ENCODE results near the gene PLCH2.

PLCH2 gene

DNA sequence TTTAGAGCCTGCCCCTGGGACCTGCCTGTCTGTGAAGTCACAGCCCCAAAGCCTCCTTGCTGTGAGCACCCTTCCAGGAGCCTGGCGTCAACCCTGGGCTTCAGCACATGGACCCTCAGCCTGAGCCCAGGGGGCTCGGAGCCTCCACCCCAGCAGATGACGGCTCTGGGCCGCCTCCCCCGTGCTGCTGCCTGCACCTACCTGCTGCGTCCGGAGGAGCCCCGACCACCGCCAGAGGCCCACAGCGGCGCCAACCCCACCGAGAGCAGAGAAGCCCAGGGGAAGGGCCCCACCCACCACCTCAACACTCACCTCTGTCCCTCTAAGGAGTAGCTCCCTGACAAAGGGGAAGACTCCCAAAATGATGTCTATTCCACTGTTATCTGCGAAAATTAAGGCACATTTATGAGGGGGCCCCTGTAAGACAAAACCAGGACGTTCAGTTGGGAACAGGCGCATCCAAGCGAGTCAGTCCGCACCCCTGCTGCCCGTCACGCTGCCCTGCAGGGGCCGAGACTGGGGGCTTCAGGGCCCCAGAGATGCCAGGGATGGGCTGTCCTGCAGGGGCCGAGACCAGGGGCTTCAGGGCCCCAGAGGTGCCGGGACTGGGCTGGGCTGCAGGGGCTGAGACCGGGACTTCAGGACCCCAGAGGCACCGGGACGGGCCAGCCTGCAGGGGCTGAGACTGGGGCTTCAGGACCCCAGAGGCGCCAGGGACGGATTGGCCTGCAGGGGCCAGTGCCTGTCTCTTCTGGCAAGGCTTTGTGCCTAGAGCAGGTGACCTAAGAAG, 34.5 kb downstream of the PLCH2 start:
- Mint-ChIP-seq H3K4me3 (no peak overlapping the region), H3K27me3 (no peaks in the 10 kb centered on the region), H3K4me1 (no peaks in the 10 kb centered on the region), H3K36me3 (ENCODE audit: insufficient read depth) (peaks cover 21% of the 10 kb centered on the region), H3K27ac (ENCODE audit: low read depth) (no peak overlapping the region), H3K9me3 (no peaks in the 10 kb centered on the region)
- DNase-seq (ENCODE audit: low spot score in 2 of 2) = no peak
- ATAC-seq (replicated peaks; ENCODE audit: extremely low read depth, poor library complexity, severe bottlenecking) = no peak

GRCh38 chr1:2512862-2513421, 36.9 kb downstream of the PLCH2 start:
- H3K27ac Mint-ChIP-seq (ENCODE audit: low read depth) = no peak overlapping the region
- peaks cover 25% of the 10 kb centered on the region for H3K36me3 Mint-ChIP-seq (ENCODE audit: insufficient read depth)
- no peak for DNase-seq (ENCODE audit: low spot score in 2 of 2)
- H3K27me3 Mint-ChIP-seq = no peaks in the 10 kb centered on the region
- no peaks in the 10 kb centered on the region for H3K4me1 Mint-ChIP-seq
- no peak for ATAC-seq (replicated peaks; ENCODE audit: extremely low read depth, poor library complexity, severe bottlenecking)
- H3K9me3 Mint-ChIP-seq = no peaks in the 10 kb centered on the region
- no peak overlapping the region for H3K4me3 Mint-ChIP-seq

DNA sequence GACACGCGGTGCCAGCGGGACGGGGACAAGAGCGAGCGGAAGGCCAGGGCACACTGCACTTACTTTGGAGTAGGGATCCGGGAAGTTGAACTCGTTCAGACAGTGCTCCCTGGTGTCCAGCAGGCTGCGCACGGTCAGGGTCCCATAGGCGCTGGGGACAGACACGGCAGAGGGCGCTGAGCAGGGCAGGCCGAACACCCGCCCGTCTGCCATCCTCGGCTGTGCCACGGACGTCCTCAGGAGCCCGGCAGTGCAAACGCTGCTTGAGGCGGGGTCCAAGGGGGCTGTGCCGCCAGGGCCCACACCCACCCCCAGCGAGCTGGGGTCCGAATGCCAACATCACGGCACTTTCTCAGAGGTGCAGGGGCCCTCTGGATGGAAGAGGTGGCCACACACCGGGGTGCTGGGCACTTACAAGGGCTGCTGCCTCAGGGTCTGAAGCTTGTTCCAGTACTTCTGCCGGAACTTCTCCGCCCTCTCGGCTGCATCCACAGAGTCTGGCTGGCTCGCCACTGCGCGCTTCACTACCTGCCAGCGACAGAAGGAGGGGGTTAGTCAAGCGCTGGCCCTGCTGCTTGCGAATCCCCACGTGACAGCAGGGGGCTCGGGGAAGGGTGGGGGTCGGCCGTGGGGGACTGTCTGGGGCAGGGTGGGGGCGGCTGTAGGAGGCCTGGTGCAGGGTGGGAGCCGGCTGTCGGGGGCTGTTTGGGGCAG, 38.0 kb downstream of the PLCH2 start:
- Mint-ChIP-seq H3K36me3 (ENCODE audit: insufficient read depth) (peaks cover 26% of the 10 kb centered on the region), H3K27me3 (no peaks in the 10 kb centered on the region), H3K9me3 (no peaks in the 10 kb centered on the region), H3K4me3 (no peak overlapping the region), H3K27ac (ENCODE audit: low read depth) (no peak overlapping the region), H3K4me1 (no peaks in the 10 kb centered on the region)
- no peak for DNase-seq (ENCODE audit: low spot score in 2 of 2)
- no peak for ATAC-seq (replicated peaks; ENCODE audit: extremely low read depth, poor library complexity, severe bottlenecking)

DNA sequence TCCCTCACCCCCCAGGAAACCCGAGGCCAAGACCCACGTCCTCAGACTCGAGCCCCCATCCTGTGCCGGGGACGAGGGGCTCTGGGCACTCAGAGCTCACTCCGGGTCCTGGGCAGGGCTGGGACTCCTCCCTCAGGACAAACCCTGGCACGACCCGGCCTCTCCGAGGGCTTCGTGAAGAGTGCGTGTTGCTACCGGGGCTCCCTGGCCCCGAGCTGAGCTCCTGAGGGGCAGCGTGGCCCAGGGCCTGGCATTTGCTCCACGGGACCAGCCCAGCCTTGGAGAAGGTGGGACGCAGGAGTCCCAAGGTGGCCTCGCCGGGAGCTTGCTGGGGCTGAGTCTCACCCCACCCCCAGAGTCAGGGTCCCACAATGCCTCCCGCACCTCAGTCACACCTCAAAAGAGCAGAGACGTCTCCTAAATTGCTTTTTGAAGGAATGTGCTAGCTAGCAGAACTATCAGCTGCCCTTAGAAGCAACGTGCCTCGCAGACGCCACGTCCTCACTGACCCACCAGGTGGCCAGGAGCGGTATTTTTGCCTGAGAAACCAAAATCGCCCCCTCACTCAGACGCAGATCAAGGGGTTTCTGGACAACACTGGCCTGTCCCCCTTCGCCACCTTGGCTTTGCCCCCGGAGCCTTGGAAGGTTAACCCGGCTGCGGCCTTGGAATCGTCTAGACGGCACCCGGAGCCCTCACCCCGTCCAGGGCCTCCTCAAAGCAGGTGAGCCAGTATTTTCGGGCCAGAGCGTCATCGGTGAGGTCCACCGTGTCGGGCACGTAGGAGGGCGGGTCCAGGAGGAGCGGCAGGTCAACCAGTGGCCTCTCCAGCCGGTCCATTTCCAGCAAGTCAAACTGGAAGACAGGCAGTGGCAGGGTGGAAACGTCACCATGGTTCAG, 39.0 kb downstream of the PLCH2 start:
- H3K27me3 Mint-ChIP-seq = no peaks in the 10 kb centered on the region

GRCh38 chr1:2515763-2516080, 39.6 kb downstream of the PLCH2 start:
- Mint-ChIP-seq H3K9me3 (no peaks in the 10 kb centered on the region), H3K27me3 (no peaks in the 10 kb centered on the region), H3K27ac (ENCODE audit: low read depth) (no peak overlapping the region), H3K4me1 (no peaks in the 10 kb centered on the region), H3K4me3 (no peak overlapping the region), H3K36me3 (ENCODE audit: insufficient read depth) (peaks cover 26% of the 10 kb centered on the region)
- DNase-seq (ENCODE audit: low spot score in 2 of 2) = no peak
- no peak for ATAC-seq (replicated peaks; ENCODE audit: extremely low read depth, poor library complexity, severe bottlenecking)

More for the DNA sequence above, 39.0 kb downstream of the PLCH2 start:
- peaks cover 24% of the 10 kb centered on the region for H3K36me3 Mint-ChIP-seq (ENCODE audit: insufficient read depth)
- ATAC-seq (replicated peaks; ENCODE audit: extremely low read depth, poor library complexity, severe bottlenecking) (no peak), DNase-seq (ENCODE audit: low spot score in 2 of 2) (no peak)
- no peaks in the 10 kb centered on the region for H3K9me3 Mint-ChIP-seq
- H3K4me1 Mint-ChIP-seq = no peaks in the 10 kb centered on the region
- H3K4me3 Mint-ChIP-seq = no peak overlapping the region
- H3K27ac Mint-ChIP-seq (ENCODE audit: low read depth) = no peak overlapping the region

DNA sequence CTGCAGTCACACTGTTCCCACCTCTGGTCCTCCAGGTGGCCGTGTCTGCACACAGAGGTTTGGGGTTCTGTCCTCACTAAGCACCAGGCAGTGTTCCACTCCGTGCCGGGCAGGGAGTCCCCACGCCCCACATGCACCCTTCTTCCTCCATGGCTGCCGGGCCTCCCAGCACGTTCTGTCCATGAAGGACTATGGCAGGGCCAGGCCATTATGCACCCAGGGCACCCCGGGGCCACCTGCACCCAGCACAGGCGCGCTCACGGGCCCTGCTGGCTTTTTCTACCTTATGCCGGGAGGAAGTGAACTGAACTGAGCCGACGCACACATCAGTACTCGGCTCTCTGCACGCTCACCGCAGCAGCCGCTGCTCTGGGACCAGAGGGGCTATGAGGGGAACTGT, 40.0 kb downstream of the PLCH2 start:
- H3K9me3 Mint-ChIP-seq = no peaks in the 10 kb centered on the region
- H3K4me1 Mint-ChIP-seq = no peaks in the 10 kb centered on the region
- no peak for ATAC-seq (replicated peaks; ENCODE audit: extremely low read depth, poor library complexity, severe bottlenecking)
- H3K27ac Mint-ChIP-seq (ENCODE audit: low read depth) = no peak overlapping the region
- no peak for DNase-seq (ENCODE audit: low spot score in 2 of 2)
- H3K36me3 Mint-ChIP-seq (ENCODE audit: insufficient read depth) = peaks cover 27% of the 10 kb centered on the region
- H3K27me3 Mint-ChIP-seq = no peaks in the 10 kb centered on the region
- no peak overlapping the region for H3K4me3 Mint-ChIP-seq

DNA sequence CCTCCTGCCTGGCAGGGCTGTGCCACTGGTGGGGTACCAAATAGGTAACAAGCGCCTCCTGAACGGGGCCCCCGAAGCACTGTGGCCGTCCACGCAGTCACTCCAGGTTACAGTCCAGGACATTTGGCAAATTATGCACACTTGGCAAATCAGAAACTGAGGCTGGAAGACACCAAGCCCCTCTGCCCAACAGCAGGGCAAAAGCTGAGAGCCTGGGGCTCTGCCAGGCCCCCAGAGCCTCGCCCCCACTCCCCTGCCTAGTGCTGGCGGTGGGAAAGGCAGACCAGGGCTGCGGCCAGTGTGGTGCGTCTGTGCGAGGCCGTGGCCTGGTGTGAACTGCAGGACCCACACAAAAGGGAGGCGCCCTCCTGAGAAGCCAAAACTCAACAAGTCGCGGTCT, 40.9 kb downstream of the PLCH2 start:
- Mint-ChIP-seq H3K9me3 (no peaks in the 10 kb centered on the region), H3K36me3 (ENCODE audit: insufficient read depth) (peaks cover 25% of the 10 kb centered on the region), H3K27ac (ENCODE audit: low read depth) (no peak overlapping the region), H3K4me1 (no peaks in the 10 kb centered on the region), H3K27me3 (no peaks in the 10 kb centered on the region), H3K4me3 (no peak overlapping the region)
- ATAC-seq (replicated peaks; ENCODE audit: extremely low read depth, poor library complexity, severe bottlenecking) (no peak), DNase-seq (ENCODE audit: low spot score in 2 of 2) (no peak)

DNA sequence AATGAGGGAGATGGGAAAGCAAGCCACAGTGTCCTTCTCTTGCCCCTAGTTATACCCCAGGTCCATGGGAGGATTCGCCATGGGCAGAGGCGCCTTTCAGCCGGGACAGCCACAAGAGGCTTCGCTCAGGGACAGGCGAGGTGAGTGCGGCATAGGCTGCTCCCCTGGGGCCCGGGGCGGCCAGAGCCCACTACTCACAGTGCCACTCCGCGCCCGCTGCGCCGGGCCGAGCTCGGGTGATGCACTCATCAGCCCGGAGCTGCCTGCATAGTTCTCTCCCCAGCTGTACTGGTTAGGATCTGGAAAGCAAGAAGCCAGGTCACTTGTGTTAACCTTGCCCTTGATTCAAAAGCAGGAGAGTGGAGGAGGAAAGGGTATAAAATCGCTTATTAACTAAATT, 41.9 kb downstream of the PLCH2 start:
- H3K4me3 Mint-ChIP-seq = no peak overlapping the region
- peaks cover 25% of the 10 kb centered on the region for H3K36me3 Mint-ChIP-seq (ENCODE audit: insufficient read depth)
- H3K4me1 Mint-ChIP-seq = peaks cover 7% of the 10 kb centered on the region
- no peak for ATAC-seq (replicated peaks; ENCODE audit: extremely low read depth, poor library complexity, severe bottlenecking)
- no peaks in the 10 kb centered on the region for H3K9me3 Mint-ChIP-seq
- no peaks in the 10 kb centered on the region for H3K27me3 Mint-ChIP-seq
- H3K27ac Mint-ChIP-seq (ENCODE audit: low read depth) = no peak overlapping the region
- no peak for DNase-seq (ENCODE audit: low spot score in 2 of 2)

- no peak overlapping the region for H3K4me3 Mint-ChIP-seq
- no peak overlapping the region for H3K27ac Mint-ChIP-seq (ENCODE audit: low read depth)
- ATAC-seq (replicated peaks; ENCODE audit: extremely low read depth, poor library complexity, severe bottlenecking) = no peak
- H3K4me1 Mint-ChIP-seq = peaks cover 13% of the 10 kb centered on the region
- peaks cover 25% of the 10 kb centered on the region for H3K36me3 Mint-ChIP-seq (ENCODE audit: insufficient read depth)
- no peaks in the 10 kb centered on the region for H3K27me3 Mint-ChIP-seq
- no peak for DNase-seq (ENCODE audit: low spot score in 2 of 2)
- H3K9me3 Mint-ChIP-seq = no peaks in the 10 kb centered on the region
Measured at GRCh38 chr1:2518528-2518927, 42.4 kb downstream of the PLCH2 start.

DNA sequence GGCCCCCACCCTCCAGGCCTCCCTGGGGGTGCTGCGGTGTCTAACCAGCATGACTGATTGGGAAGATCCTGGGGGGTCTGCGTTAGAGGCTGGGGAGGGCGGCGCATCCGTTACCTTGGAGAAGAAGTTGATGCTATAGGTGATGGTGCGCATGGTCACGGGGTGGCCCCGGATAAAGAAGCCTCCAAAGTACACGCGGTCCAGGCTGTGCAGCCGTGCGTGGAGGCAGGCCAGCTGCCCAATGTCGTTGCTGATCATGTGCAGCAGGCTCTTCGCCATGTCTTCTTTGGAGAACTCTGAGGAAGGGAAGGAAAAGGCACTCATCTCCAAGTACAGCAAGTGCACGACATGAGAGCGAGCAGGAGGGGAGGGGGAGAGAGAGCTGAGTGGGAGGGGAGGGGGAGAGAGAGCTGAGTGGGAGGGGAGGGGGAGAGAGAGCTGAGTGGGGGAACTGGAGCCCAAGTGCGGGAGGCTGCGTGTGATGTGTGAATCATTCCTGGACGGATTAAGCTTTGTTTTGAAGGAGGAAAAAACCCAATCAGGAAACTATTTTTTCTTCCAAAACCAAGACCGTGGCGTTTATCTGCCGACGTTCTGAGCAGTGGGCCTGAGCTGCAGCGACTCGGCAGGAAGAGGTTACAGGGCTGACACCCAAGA, 43.1 kb downstream of the PLCH2 start:
- Mint-ChIP-seq H3K27me3 (no peaks in the 10 kb centered on the region), H3K36me3 (ENCODE audit: insufficient read depth) (peaks cover 25% of the 10 kb centered on the region), H3K4me3 (no peak overlapping the region), H3K4me1 (peaks cover 19% of the 10 kb centered on the region), H3K9me3 (no peaks in the 10 kb centered on the region), H3K27ac (ENCODE audit: low read depth) (no peak overlapping the region)
- ATAC-seq (replicated peaks; ENCODE audit: extremely low read depth, poor library complexity, severe bottlenecking) = no peak
- DNase-seq (ENCODE audit: low spot score in 2 of 2) = no peak

DNA sequence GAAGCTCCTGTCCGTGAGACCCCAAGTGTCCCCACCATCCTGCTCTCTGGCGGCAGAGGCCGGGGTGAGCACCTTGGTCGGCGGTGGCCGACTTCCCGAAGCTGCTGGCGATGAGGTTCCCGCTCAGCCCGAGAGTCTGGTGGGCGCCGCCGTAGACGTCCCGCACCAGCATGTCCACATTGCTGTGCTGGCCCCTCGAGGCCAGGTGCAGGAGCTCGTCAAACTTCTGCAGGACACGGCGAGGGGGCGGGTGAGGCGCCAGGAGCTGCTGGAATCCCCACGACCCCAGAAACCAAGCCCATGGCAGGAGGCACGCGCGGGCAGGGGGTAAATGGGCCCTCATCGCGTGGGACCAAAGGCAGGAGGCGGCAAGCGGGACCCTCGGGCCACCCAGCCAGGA, 43.6 kb downstream of the PLCH2 start:
- no peak for ATAC-seq (replicated peaks; ENCODE audit: extremely low read depth, poor library complexity, severe bottlenecking)
- H3K27me3 Mint-ChIP-seq = no peaks in the 10 kb centered on the region
- H3K4me1 Mint-ChIP-seq = peaks cover 25% of the 10 kb centered on the region

GRCh38 chr1:2520206-2520605, 44.1 kb downstream of the PLCH2 start:
- Mint-ChIP-seq H3K4me3 (no peak overlapping the region), H3K4me1 (peaks cover 30% of the 10 kb centered on the region), H3K27ac (ENCODE audit: low read depth) (no peak overlapping the region), H3K36me3 (ENCODE audit: insufficient read depth) (peaks cover 22% of the 10 kb centered on the region), H3K27me3 (no peaks in the 10 kb centered on the region), H3K9me3 (no peaks in the 10 kb centered on the region)
- no peak for DNase-seq (ENCODE audit: low spot score in 2 of 2)
- ATAC-seq (replicated peaks; ENCODE audit: extremely low read depth, poor library complexity, severe bottlenecking) = no peak

More for the DNA sequence above, 43.6 kb downstream of the PLCH2 start:
- Mint-ChIP-seq H3K9me3 (no peaks in the 10 kb centered on the region), H3K4me3 (no peak overlapping the region), H3K36me3 (ENCODE audit: insufficient read depth) (peaks cover 25% of the 10 kb centered on the region), H3K27ac (ENCODE audit: low read depth) (no peak overlapping the region)
- no peak for DNase-seq (ENCODE audit: low spot score in 2 of 2)
